NCI-H748 (cell line): ENCODE results near the gene IRAK3.
A peak's percentile ranks its signal among the peaks of the same experiment; 100 is the strongest.

Source experiments
- DNase-seq: peaks from one replicate; lab custom pipeline; 2025; ENCODE audit not compliant: unreplicated experiment; lab: John Stamatoyannopoulos, UW

The IRAK3 gene, protein sequence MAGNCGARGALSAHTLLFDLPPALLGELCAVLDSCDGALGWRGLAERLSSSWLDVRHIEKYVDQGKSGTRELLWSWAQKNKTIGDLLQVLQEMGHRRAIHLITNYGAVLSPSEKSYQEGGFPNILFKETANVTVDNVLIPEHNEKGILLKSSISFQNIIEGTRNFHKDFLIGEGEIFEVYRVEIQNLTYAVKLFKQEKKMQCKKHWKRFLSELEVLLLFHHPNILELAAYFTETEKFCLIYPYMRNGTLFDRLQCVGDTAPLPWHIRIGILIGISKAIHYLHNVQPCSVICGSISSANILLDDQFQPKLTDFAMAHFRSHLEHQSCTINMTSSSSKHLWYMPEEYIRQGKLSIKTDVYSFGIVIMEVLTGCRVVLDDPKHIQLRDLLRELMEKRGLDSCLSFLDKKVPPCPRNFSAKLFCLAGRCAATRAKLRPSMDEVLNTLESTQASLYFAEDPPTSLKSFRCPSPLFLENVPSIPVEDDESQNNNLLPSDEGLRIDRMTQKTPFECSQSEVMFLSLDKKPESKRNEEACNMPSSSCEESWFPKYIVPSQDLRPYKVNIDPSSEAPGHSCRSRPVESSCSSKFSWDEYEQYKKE

DNA sequence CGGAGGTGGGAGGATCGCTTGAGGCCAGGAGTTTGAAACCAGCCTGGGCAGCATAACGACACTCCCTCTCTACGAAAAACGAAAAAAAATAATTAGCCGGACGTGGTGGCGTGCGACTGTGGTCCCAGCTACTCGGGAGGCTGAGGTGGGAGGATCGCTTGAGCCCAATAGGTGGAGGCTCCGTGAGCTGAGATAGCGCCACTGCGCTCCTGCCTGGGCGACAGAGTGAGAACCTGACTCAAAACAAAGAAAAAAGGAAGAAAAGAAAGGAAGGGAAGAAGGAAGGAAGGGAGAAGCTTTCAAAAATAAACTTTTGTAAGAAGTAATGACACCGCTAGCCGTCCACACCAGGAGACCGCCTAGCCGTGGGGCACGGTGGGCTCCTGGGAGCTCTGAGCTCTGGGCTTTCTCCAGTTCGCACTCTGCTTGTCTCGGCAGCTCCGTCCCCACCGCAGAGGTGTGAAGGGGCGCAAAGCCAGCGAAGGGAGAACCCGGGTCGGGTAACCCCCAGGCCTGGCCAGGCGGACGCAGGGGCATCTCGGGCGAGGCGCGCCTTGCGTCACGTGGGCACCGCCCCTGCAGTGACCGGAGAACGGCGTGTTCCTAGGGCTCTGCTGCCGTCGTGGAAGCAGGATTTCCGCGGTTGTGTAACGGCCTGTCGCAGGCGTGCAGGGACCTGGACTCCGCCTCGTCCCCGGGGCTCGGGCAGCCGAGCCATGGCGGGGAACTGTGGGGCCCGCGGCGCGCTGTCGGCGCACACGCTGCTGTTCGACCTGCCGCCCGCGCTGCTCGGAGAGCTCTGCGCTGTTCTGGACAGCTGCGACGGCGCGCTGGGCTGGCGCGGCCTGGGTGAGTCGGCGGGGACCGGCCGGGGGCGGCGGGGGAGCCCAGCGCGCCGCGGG lies at the start of gene IRAK3:
Gene IRAK3 (plus strand): TSS at position 631 of the 902 bp plus-strand sequence. CDS start 86 bp downstream, at position 717.
- peak; percentile 64 for DNase-seq

DNA sequence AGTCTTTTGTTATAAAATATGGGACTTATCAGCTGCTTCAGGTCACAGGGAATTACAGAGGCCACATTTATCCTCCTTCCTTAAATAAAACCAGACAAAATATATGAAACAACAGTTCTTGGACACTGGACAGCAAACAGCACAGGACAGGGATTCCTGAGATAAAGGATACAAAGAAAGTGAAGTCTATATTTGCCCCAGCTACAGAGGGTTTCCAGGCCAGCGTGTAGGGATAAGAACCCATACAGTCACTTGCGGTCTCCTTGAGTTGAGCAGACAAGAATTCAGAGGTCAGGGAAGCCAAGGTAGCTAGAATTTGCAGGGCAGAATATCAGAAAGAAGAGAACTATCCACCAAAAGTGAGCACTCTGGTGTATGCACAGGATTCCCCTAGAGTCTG lies 49.7 kb upstream of the IRAK3 start:
- DNase-seq = no peak

DNA sequence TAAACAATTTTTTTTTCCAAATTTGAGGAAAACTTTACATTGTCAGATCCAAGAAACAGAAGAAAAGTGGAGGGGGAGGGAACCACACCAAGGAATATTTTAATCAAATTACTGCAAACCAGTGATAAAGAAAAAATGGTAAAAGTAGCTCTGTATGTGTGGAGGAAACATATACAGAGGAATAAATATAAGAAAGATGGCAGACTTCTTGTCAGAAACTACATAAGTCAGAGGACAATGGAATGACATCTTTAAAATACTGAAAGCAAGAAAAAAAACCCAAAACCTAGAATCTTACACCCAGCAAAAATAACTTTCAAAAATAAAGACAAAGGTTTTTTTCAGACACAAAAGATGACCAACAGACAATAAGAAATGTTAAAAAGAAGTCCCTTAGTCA lies 48.3 kb upstream of the IRAK3 start:
- peak; percentile 3 for DNase-seq

DNA sequence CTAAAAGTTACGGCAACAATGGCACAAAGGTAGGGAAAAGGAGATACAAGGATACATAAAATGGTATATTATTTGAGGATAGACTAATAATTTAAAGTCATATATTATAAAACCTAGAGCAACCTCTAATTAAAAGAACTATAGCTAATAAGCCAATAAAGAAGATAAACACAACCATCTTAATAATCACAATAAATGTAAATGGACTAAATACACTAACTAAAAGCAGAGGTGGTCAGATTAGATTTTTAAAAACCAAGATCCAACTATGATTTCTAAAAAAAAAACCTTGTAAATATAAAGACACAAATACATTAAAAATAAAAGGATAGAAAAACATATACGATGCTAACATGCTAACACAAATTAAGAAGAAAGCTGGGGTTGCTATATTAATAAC lies 47.7 kb upstream of the IRAK3 start:
- DNase-seq = no peak

DNA sequence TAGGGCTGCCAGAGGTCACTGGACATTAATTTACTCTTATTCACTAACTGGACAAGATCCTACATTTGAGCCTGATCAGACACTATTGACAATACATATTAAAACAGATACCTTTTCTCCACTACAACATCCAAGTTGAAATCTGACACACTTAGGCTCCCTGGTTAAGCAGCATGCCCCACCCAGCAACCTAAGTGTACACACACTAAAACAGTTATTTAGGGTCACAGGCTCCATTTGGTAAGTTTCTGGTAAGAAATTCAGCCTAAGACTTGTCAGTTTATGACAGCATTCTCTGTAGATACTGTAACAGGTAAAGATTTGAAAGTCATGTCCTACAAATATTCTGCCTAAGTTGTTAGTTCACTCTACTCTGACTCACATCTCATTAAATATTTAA lies 46.2 kb upstream of the IRAK3 start:
- no peak for DNase-seq

DNA sequence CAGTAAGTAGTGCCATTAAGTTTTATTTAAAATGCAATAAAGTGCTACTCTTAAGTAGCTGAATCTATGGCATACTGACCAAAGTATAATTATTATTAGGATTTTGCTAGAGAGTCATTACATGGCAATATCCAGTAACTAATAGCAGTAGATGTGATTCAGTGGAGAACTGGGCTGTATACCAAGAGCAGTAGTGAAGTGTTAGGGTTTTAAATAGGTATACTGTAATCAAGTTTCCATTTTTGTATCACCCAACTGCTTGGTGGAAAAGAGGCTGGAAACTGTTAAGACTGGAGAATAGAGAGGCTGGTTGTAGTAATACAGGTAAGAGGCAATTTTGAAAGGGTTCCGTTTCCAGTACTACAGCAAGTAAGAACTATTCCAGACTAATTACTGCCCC lies 45.1 kb upstream of the IRAK3 start:
- no peak for DNase-seq

DNA sequence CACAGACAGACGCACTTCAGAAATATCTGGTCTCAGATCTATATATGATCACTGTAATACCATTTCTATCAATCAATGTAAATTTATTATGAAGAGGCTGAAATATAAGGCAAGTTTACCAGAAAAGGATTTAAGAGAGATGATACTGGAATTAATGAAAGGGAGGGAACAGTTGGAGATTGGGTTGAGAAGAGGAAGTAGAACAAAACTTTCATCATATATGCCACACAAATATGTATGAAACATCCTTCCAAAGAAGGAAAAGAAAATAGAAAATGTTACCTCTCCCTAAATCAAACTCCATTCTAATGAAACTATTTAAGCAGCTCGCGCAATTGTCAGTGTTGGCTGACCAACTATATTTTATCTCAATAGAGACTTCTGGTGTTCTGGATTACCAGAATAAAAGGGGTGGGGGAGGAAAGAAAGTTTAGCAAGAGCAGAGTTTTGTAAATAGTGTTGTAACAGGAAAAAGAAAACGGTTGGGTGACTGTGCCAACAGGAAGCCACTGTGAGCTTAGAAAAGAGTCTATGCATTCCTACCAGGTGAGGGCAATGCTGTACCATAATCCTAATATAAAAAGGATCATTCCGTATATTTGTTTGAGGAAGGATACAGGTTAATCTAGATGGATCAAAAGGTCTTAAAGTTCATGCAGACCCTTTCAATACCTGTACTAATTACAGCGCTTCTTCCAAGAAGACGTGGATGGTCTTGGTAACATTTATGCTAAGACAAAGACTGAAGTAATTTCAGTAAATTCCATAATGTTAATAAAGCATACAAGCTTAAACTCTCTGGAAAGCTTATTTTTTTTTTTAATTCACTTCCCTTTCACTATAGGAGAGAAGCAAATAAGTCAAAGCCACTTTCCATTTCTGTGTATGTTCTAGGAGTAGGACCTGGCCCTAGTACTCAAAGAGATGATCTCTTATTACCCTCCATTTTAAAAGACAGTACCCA lies 43.9 kb upstream of the IRAK3 start:
- DNase-seq = peak; percentile 44

DNA sequence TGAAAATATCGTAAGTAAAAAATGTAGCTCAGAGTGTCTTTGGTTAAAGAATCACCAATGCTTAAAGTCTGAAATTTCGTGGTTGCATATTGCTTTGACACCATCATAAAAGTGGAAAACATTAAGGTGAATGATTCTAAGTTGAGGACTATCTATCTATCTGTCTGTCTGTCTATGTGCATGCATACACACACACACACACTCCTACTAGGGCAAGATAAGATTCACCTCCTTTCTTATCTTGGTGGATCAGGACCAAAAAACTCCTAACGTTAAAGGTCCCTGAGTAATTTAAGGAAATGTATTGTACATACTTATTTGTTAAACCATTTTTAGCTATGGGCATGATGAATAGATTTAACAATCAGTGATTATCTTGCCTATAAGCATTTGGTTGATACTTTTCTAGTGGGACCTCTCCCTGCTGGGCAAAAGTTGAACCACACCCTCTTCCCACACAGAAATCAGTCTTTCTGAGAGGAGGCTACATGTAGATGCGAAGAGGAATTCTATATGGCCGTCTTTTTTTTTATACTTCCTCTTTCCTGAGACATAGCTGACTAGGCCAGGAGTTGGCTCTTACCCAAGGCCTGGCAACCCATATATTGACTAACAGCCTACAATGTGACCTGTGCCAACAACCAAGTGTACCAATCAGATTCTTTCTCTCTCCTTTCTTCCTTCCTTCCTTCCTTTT lies 39.2 kb upstream of the IRAK3 start:
- DNase-seq = no peak

DNA sequence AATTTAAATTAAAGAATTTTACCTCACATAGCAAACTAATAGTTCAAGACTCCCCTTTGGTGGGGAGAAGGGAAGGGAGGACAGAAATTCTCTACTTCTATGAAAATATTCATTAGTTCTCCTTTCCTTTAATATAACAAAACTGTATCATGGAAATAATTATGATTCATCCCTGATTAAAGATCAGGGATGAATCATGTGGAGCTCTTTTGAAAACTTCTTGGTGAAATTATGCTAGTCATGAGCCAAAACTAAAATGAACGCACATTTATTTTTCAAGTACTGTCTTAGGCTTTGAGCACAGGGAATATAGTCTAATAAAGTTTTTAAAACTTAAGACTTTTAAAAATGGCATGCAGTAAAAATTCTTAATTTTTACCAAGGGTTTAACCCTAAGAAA lies 36.3 kb upstream of the IRAK3 start:
- no peak for DNase-seq

DNA sequence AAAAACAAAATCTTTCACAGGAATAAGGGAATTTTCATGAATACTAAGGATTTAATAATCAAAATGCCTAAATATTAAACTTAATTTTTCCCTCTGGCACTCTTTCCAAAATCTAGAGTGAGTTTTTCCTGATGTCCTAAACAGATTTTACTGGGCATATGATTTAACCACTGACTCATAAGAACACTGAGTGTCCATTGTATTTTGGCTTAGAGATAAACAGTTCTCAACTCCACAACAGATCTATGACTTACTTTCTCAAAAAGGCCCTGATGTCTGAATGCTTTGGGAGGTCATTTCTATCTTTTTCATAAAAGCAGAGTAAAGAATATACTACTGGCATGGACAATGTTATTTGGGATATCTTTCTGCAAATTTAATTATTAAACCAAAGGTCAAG lies 34.2 kb upstream of the IRAK3 start:
- DNase-seq = no peak

DNA sequence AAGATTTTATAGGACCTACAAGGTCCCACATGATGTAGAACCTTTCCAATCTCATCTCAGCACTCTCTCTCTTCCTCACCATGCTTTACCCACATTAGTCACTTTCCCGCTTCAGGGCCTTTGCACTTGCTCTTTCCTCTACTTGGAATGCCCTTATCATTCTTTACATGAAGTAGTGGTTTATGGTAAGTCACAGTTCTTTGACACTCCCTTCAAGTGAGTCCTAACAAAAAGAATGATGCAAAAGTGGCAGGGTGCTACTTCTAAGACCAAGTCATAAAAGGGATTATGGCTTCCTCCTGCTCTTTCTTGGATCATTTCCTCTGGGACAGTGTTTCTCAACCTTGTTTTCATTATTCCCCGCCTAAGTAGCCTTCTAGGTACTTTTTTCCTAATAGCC lies 32.4 kb upstream of the IRAK3 start:
- DNase-seq = no peak

DNA sequence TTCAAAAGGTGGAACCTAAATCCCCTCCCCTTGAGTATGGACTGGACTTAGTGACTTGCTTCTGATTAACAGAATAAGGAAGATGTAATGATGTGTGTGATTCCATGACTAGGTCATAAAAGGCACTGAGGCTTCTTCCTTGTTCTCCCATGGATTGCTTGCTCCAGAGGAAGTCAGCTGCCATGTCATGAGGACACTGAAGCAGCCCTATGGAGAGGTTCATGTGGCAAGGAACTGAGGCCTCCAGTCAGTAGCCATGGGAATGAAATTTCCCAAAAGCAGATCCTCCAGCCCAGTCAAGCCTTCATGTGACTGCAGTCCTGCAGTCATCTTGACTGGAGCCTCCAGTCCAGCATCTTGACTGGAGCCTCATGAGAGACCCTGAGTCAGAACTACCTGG lies 29.9 kb upstream of the IRAK3 start:
- no peak for DNase-seq

DNA sequence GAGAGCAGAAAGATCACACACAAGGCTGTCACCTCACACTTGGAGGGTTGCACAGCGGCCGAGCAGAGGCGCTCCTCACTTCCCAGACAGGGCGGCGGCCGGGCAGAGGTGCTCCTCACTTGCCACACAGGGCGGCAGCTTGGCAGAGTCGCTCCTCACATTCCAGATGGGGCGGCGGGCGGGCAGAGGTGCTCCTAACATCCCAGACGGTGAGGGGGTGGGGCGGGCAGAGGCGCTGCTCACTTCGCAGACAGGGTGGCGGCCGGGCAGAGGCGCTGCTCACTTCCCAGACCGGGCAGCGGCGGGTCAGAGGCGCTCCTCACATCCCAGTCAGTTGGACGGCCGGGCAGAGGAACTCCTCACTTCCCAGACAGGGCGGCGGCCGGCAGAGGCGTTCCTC lies 28.3 kb upstream of the IRAK3 start:
- DNase-seq = no peak

DNA sequence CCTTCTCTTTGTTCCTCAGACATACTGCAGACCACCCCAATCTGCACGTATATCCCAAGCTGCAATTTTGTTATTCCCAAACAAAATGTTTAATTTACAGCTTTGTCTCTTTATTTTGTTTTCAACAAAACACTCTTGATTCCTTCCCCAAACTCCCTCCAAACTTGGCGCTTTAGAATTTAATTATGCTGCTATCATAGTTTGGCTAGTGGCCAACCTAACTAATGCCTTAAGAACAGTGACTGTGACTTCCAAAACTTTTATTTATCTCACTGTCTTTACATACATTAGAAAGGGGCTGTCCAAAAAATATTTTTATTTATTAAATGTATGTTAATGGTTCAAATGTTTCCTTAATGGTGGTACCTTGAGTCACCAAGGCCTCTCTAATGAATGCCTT lies 26.3 kb upstream of the IRAK3 start:
- no peak for DNase-seq

DNA sequence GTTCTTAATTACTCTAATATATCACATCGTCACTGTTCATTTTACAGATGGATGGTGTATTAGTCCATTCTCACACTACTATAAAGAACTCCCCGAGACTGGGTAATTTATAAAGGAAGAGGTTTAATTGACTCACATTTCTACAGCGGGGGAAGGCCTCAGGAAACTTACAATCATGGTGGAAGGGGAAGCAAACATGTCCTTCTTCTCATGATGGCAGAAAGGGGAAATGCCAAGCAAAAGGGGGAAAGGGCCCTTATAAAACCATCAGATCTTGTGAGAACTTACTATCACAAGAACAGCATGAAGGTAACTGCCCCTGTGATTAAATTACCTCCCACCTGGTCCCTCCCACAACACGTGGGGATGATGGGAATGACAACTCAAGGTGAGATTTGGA lies 25.7 kb upstream of the IRAK3 start:
- no peak for DNase-seq

DNA sequence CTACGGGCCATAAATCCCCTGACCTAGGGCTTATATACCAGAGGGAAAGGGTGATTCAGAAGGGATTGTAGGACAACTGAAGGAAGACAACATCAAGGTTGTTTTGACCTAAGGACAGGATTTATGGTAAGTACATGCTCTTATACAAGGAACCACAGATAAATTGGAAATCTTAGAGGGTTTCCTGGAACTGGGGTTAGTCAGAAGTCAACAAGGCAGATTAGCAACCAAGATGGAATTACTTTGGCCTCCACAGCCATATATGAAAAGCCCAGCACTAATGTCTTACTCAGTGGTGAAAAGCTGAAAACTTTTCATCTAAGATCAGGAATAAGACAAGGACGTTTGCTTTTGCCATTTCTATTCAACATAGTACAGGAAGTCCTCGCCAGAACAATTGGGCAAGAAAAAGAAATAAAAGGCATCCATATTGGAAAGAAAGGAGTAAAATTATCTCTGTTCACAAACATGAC lies 24.6 kb upstream of the IRAK3 start:
- DNase-seq = no peak

DNA sequence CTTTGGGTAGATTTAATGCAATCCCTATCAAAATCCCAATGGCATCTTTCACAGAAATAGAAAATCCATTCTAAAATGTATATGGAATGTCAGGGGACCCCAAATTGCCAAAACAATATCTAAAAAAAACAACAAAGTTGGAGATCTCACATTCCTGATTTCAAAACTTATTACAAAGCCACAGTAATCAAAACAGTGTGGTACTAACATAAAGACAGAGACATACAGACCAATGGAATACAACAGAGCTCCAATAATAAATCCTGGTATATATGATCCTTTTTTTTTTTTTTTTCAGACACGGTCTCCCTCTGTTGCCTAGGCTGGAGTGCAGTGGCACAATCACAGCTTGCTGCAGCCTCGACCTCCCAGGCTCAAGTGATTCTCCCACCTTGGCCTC lies 23.9 kb upstream of the IRAK3 start:
- no peak for DNase-seq

DNA sequence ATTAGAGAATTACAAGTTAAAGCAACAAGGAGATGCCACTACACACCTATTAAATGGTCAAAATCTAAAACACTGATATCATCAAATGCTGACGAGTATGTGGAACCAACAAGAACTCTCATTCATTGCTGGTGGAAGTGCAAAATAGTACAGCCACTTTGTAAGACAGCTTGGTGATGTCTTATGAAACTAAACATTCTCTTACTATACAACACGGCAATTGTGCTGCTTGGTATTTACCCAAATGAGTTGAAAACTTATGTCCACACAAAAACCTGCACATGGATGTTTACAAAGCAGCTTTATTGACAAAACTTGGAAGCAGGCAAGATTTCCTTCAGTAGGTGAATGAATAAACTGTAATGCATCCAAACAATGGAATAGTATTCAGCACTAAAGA lies 22.5 kb upstream of the IRAK3 start:
- no peak for DNase-seq

DNA sequence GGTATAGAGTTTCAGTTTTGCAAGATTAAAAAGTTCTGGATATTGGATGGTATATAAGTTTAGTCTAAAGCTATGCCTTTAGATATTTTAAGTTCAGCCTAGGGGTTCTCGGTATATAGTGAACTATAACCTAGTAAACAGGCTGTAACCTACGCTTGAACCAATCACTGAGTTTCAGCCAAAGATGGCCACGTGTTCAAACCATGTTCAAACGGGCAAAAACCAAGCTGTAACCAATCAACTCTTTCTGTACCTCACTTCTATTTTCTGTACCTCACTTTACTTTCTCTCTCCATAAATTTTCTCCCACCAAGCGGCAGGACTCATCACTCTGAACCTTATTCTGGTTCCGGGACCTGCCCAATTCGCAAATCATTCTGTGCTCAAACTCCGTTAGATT lies 20.6 kb upstream of the IRAK3 start:
- no peak for DNase-seq
